Osteoblast (primary cell): ENCODE measurements around the gene OR10D3. TPM values are rescaled to one million over a fixed set of nuclear protein-coding genes. Genes with fewer than 3 reads are reported as not detected.

Source experiments
- DNase-seq: peaks from one replicate; pipeline ENCODE4 v3.0.0; 2011; ENCODE audit warnings: low spot score, mixed read lengths; ENCODE audit not compliant: insufficient read length; ENCODE audit errors: missing footprints
- H2AFZ ChIP-seq: 2 replicates; pipeline ENCODE4 v1.6.0; 2011; ENCODE audit warnings: mild to moderate bottlenecking, low read length
- H3K27ac ChIP-seq: 2 replicates; pipeline ENCODE4 v1.5.1; 2011; ENCODE audit warnings: mild to moderate bottlenecking, low read depth, low read length, moderate library complexity
- H3K27me3 ChIP-seq: 2 replicates; pipeline ENCODE4 v1.6.0; 2012; ENCODE audit warnings: mild to moderate bottlenecking, control low read depth, inconsistent platforms, low read length, moderate library complexity; ENCODE audit not compliant: insufficient read depth
- H3K36me3 ChIP-seq: 2 replicates; pipeline ENCODE4 v1.5.1; 2011; ENCODE audit warnings: mild to moderate bottlenecking, low read length, control low read depth, moderate library complexity; ENCODE audit not compliant: insufficient read depth
- H3K4me1 ChIP-seq: 2 replicates; pipeline ENCODE4 v1.5.1; 2011; ENCODE audit warnings: mild to moderate bottlenecking, low read length, control low read depth, moderate library complexity; ENCODE audit not compliant: insufficient read depth
- H3K4me2 ChIP-seq: 2 replicates; pipeline ENCODE4 v1.6.0; 2011; ENCODE audit warnings: mild to moderate bottlenecking, low read length; ENCODE audit not compliant: insufficient read depth
- H3K4me3 ChIP-seq: fragments of 200-600 bp; sonication (generic); 3 replicates; pipeline ENCODE4 v1.5.1; 2012; ENCODE audit warnings: mild to moderate bottlenecking, low read length, inconsistent platforms; ENCODE audit not compliant: insufficient read depth
- H3K79me2 ChIP-seq: 2 replicates; pipeline ENCODE4 v1.6.0; 2012; ENCODE audit warnings: mild to moderate bottlenecking, low read length, control low read depth, inconsistent platforms; ENCODE audit not compliant: insufficient read depth
- H3K9me3 ChIP-seq: 2 replicates; pipeline ENCODE4 v1.5.1; 2011; ENCODE audit warnings: low read depth, low read length, control low read depth
- H4K20me1 ChIP-seq: 2 replicates; pipeline ENCODE4 v1.6.0; 2012; ENCODE audit warnings: mild to moderate bottlenecking, low read length, control low read depth; ENCODE audit not compliant: insufficient read depth
- total RNA-seq: library from RNA; depleted of rRNA; stranded (reverse); fragments of >200 nt; gene quantifications from 2 replicates; pipeline ENCODE4 v1.2.3, GENCODE V29; 2012
- TF ChIP-seq, protein P1 (sequence below): IDR thresholded peaks from 2 replicates; pipeline ENCODE4 v1.5.1; 2011; ENCODE audit warnings: mild to moderate bottlenecking, low read depth, low read length, moderate library complexity; ENCODE audit errors: extremely low read depth

OR10D3 gene
- total RNA-seq, 1 donor: not detected

DNA sequence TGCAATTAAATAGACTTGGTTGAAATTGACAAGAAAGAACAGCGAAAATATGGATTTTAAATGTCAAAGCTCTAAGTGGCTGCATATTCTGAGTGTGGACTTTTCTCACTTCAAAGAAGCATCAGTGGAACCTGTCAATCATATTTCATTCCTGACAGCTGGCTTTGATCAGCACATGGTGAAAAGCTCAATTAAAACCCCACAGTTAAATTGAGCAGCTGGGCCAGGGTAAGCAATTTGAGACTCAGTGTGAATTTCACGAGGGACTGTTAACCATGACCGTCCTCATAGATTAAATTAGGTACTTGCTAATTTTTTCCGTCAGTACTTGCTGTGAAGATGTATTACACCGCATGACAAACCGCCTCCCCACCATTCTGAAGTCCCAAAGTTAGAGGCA is 11.0 kb upstream of the OR10D3 start:
- no peaks in the 10 kb centered on the region for H3K9me3 ChIP-seq
- no peak overlapping the region for H3K4me3 ChIP-seq
- H3K4me2 ChIP-seq: no peak overlapping the region
- H3K4me1 ChIP-seq: no peaks in the 10 kb centered on the region
- H3K79me2 ChIP-seq: no peaks in the 10 kb centered on the region
- H4K20me1 ChIP-seq: no peaks in the 10 kb centered on the region
- no peak for DNase-seq
- TF ChIP-seq, protein P1, sequence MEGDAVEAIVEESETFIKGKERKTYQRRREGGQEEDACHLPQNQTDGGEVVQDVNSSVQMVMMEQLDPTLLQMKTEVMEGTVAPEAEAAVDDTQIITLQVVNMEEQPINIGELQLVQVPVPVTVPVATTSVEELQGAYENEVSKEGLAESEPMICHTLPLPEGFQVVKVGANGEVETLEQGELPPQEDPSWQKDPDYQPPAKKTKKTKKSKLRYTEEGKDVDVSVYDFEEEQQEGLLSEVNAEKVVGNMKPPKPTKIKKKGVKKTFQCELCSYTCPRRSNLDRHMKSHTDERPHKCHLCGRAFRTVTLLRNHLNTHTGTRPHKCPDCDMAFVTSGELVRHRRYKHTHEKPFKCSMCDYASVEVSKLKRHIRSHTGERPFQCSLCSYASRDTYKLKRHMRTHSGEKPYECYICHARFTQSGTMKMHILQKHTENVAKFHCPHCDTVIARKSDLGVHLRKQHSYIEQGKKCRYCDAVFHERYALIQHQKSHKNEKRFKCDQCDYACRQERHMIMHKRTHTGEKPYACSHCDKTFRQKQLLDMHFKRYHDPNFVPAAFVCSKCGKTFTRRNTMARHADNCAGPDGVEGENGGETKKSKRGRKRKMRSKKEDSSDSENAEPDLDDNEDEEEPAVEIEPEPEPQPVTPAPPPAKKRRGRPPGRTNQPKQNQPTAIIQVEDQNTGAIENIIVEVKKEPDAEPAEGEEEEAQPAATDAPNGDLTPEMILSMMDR: no peak
- no peaks in the 10 kb centered on the region for H3K36me3 ChIP-seq
- H2AFZ ChIP-seq: no peak overlapping the region
- no peaks in the 10 kb centered on the region for H3K27me3 ChIP-seq
- H3K27ac ChIP-seq: no peak overlapping the region

DNA sequence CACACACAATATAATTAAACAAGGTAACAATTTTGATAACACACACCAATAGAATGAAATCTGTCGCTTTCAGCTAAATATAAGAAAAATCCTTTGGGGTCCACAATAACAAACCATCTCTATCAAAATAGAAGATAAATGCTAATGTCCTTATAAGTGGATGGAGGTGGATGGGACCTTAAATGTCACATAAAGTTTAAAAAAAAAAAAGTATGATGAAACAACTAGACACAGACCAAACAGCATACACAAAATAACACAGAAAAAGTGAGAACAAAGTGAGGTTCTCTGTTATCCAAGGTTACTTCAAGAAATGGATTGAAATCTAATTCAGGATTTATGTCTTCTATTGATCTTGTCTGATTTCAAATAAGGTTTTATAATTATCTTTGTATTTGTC is 10.5 kb upstream of the OR10D3 start:
- DNase-seq: no peak
- TF ChIP-seq, protein P1: no peak
- Histone ChIP-seq H3K9me3 (no peaks in the 10 kb centered on the region), H2AFZ (no peak overlapping the region), H3K4me3 (no peak overlapping the region), H4K20me1 (no peaks in the 10 kb centered on the region), H3K36me3 (no peaks in the 10 kb centered on the region), H3K4me2 (no peak overlapping the region), H3K4me1 (no peaks in the 10 kb centered on the region), H3K27me3 (no peaks in the 10 kb centered on the region), H3K27ac (no peak overlapping the region), H3K79me2 (no peaks in the 10 kb centered on the region)

- Histone ChIP-seq H3K4me1 (no peaks in the 10 kb centered on the region), H3K4me3 (no peak overlapping the region), H3K4me2 (no peak overlapping the region), H3K79me2 (no peaks in the 10 kb centered on the region), H3K27me3 (no peaks in the 10 kb centered on the region), H4K20me1 (no peaks in the 10 kb centered on the region), H3K9me3 (no peaks in the 10 kb centered on the region), H3K27ac (no peak overlapping the region), H2AFZ (no peak overlapping the region), H3K36me3 (no peaks in the 10 kb centered on the region)
- TF ChIP-seq, protein P1: no peak
- peak; percentile 60 for DNase-seq
Measured at GRCh38 chr11:124174001-124174583, 9.1 kb upstream of the OR10D3 start.

DNA sequence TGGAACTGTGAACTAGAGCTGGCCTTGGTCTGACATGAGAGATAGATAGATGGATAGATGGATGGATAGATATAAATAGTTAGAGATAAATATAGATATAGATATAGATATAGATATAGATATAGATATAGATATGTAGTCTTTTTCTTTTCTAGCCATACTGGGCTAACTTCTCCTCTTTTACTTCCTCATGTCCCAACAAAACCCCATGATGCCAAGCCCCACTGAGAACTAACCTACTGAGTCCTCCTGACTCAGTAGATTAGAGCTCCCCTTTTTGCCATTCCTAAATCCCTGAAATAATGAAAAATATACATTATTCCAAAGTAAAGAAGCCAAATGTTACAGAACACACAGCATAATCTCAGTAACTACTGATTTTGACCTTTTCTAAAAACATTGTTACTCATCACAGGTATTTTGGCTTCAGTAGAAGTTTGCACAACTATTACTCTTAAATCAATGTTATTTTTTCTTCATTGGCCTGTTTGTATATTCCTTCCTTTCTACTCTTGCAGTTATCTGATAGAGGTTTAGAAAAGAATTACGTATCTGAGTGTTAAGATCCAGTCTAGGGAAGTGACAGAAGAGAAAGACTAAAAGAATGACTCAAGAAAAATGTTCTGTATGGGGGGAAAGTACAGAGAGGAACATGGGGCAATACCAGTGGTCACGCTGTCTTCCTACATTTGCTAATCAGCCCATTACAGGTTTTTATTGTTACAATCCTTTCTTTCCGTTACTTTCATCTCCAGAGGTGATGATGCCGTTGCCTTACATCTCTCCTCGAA is 6.0 kb upstream of the OR10D3 start:
- Histone ChIP-seq H4K20me1 (no peaks in the 10 kb centered on the region), H3K27ac (no peak overlapping the region), H3K79me2 (no peaks in the 10 kb centered on the region), H3K4me1 (no peaks in the 10 kb centered on the region), H3K4me3 (no peak overlapping the region), H3K36me3 (no peaks in the 10 kb centered on the region), H3K9me3 (no peaks in the 10 kb centered on the region), H3K27me3 (no peaks in the 10 kb centered on the region), H2AFZ (no peak overlapping the region), H3K4me2 (no peak overlapping the region)
- DNase-seq: no peak
- TF ChIP-seq, protein P1: no peak
